PC-3 (cell line): ENCODE measurements around the gene UQCR11. TPM values are rescaled to one million over a fixed set of nuclear protein-coding genes. Genes with fewer than 3 reads are reported as not detected.

ENCODE experiments used
- ATAC-seq: fragments of 200-7000 bp; cut with Tn5 transposase; 2 replicates; pipeline ENCODE4 v1.9.1; 2020; ENCODE audit warnings: mild to moderate bottlenecking, moderate library complexity
- BruUV-seq: library from RNA; stranded (reverse); fragments of 400-500 nt; replicated peaks from 2 replicates; lab custom pipeline; 2021; lab: Mats Ljungman, UMichigan
- CTCF ChIA-PET: fragments of 300-600 bp; sonication (Branson Sonifier 250); formaldehyde crosslinking; loops from one replicate; lab custom pipeline; 2022; ENCODE audit warnings: antibody characterized with exemption; lab: Charles Lee
- POLR2A ChIA-PET: fragments of 300-600 bp; sonication (Branson Sonifier 250); formaldehyde crosslinking; loops from one replicate; lab custom pipeline; 2022; ENCODE audit warnings: antibody characterized with exemption; ENCODE audit not compliant: unreplicated experiment; lab: Charles Lee
- DNase-seq: peaks from one replicate; pipeline ENCODE4 v3.0.0-alpha.2; 2015
- H2AFZ ChIP-seq: fragments of 300-600 bp; sonication (generic); 2 replicates; pipeline ENCODE4 v1.6.0; 2016; ENCODE audit warnings: antibody characterized with exemption, low read length
- H3F3A ChIP-seq: fragments of 300-600 bp; sonication (generic); one replicate; pipeline ENCODE4 v1.6.0; 2017; ENCODE audit warnings: antibody characterized with exemption, low read length, control low read depth, mild to moderate bottlenecking; ENCODE audit not compliant: unreplicated experiment
- H3K27ac ChIP-seq: fragments of 300-600 bp; sonication (generic); 2 replicates; pipeline ENCODE4 v1.5.1; 2016; ENCODE audit warnings: mild to moderate bottlenecking, low read length
- H3K27me3 ChIP-seq: fragments of 300-600 bp; sonication (generic); 2 replicates; pipeline ENCODE4 v1.6.1; 2016; ENCODE audit warnings: low read length, mixed read lengths
- H3K36me3 ChIP-seq: fragments of 300-600 bp; sonication (generic); 2 replicates; pipeline ENCODE4 v1.6.1; 2016; ENCODE audit warnings: low read depth, mixed run types, low read length, mixed read lengths
- H3K4me1 ChIP-seq: fragments of 300-600 bp; sonication (generic); 2 replicates; pipeline ENCODE4 v1.5.1; 2016; ENCODE audit warnings: low read length; ENCODE audit not compliant: insufficient read depth
- H3K4me2 ChIP-seq: fragments of 300-600 bp; sonication (generic); 2 replicates; pipeline ENCODE4 v1.6.0; 2016; ENCODE audit warnings: low read length
- H3K4me3 ChIP-seq: fragments of 300-600 bp; sonication (generic); 2 replicates; pipeline ENCODE4 v1.5.1; 2016; ENCODE audit warnings: mild to moderate bottlenecking, low read length, mixed read lengths
- H3K79me2 ChIP-seq: fragments of 300-600 bp; sonication (generic); 2 replicates; pipeline ENCODE4 v1.6.1; 2017; ENCODE audit warnings: low read length, mixed read lengths
- H3K9ac ChIP-seq: fragments of 300-600 bp; sonication (generic); 2 replicates; pipeline ENCODE4 v1.6.0; 2016; ENCODE audit warnings: mild to moderate bottlenecking, low read length
- H3K9me2 ChIP-seq: fragments of 300-600 bp; sonication (generic); replicated peaks from 2 replicates; pipeline ENCODE4 v1.6.1; 2016; ENCODE audit warnings: mixed run types, low read length, mixed read lengths
- H3K9me3 ChIP-seq: fragments of 300-600 bp; sonication (generic); 2 replicates; pipeline ENCODE4 v1.6.1; 2016; ENCODE audit warnings: low read length, mixed read lengths
- H4K20me1 ChIP-seq: fragments of 300-600 bp; sonication (generic); 2 replicates; pipeline ENCODE4 v1.6.1; 2016; ENCODE audit warnings: low read length, mixed read lengths
- CTCF ChIP-seq: fragments of 300-600 bp; sonication (generic); conservative IDR thresholded peaks from 2 replicates; pipeline ENCODE4 v1.5.1; 2017; ENCODE audit warnings: antibody characterized with exemption, low read depth, mild to moderate bottlenecking, low read length
- EZH2 ChIP-seq: fragments of 300-600 bp; sonication (generic); IDR thresholded peaks from one replicate; pipeline ENCODE4 v1.6.1; 2017; ENCODE audit warnings: antibody characterized with exemption, mild to moderate bottlenecking, low read length; ENCODE audit not compliant: unreplicated experiment
- EZH2phosphoT487 ChIP-seq: fragments of 300-600 bp; sonication (generic); IDR thresholded peaks from 2 replicates; pipeline ENCODE4 v1.6.1; 2018; ENCODE audit warnings: mild to moderate bottlenecking, antibody characterized with exemption, low read length, borderline replicate concordance
- intact Hi-C: fragments of 100-400 bp; cut with micrococcal nuclease; formaldehyde crosslinking; loops from 2 replicates; pipeline ENCODE4 v1.9.0; 2023
- total RNA-seq: library from RNA; depleted of rRNA; stranded (reverse); fragments of >200 nt; gene quantifications from 2 replicates; pipeline ENCODE4 v1.2.3, GENCODE V29; 2014

UQCR11 gene
- total RNA-seq, 1 experiment from 2014 or later: 148 TPM

GRCh38 chr19:1648459-1648849 is 43.2 kb upstream of the UQCR11 start:
- H2AFZ ChIP-seq: no peak overlapping the region
- TF ChIP-seq CTCF (no peak), EZH2 (no peak), EZH2phosphoT487 (no peak)
- H3F3A ChIP-seq: no peaks in the 10 kb centered on the region
- ChIA-PET POLR2A (no interaction called here), CTCF (no interaction called here)
- H4K20me1 ChIP-seq: no peaks in the 10 kb centered on the region
- DNase-seq (no peak), ATAC-seq (no peak)
- no peak overlapping the region for H3K27ac ChIP-seq
- no peak overlapping the region for H3K4me2 ChIP-seq
- no peaks in the 10 kb centered on the region for H3K9me3 ChIP-seq
- intact Hi-C loops: no loop called here
- no TSS peak for BruUV-seq
- no peaks in the 10 kb centered on the region for H3K9me2 ChIP-seq
- peaks cover 29% of the 10 kb centered on the region for H3K79me2 ChIP-seq
- no peaks in the 10 kb centered on the region for H3K4me1 ChIP-seq
- H3K4me3 ChIP-seq: no peak overlapping the region
- 0 out of 2 replicates have a peak, but pooled peaks cover 5% of the 10 kb centered on the region for H3K36me3 ChIP-seq
- no peak overlapping the region for H3K9ac ChIP-seq
- H3K27me3 ChIP-seq: no peaks in the 10 kb centered on the region

DNA sequence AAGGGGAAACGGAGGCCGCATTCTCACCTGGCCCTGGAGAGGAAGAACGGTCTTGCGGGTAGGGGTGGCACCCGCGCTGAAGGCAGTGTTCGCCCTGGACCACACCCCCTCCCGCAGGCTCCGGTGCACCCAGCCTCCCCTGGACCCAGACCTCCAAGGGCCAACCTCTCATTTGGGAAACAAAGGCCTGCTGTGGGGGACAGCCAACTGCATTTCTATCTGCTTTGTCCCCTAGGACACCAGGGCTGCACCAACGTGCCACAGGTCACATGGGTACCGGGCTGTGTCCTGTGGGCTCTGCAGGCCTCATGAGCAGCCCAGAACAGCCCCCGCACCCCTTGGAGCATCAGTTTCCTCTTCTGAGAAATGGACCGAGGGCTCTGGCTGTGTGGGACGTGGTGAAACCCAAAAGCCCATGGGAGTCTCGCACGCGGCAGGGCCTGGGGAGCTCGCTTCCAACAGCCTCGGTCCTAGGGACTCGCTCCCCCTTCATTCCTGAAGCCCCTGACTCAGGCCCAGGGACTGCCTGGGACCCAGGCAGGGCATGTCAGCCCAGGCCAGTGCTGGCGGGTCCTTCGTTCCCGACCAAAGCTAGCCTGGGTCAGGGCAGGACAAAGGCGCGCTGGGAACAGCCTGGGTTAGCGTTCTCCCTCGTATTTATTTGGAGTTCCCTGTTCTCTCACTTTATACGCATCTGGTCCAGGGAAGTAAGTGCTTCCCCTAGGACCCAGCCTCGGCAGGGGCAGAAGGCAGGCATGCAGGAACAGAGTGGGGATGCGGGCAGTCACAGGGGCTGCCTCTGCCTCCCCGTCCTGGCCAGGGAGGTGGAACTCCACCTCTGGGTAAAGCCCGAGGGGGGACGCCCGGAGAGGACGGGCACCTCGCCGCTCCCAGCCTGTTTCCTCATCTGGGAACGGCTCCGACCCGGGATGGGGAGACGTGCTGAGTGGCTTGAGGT is 42.5 kb upstream of the UQCR11 start:
- H3K9me2 ChIP-seq: no peaks in the 10 kb centered on the region
- no peaks in the 10 kb centered on the region for H3K27me3 ChIP-seq
- H3K9ac ChIP-seq: no peak overlapping the region
- ATAC-seq: no peak
- no TSS peak for BruUV-seq
- peaks cover 29% of the 10 kb centered on the region for H3K79me2 ChIP-seq
- intact Hi-C loops: no loop called here
- H3K27ac ChIP-seq: no peak overlapping the region
- H3K36me3 ChIP-seq: 0 out of 2 replicates have a peak, but pooled peaks cover 5% of the 10 kb centered on the region
- DNase-seq: no peak
- POLR2A ChIA-PET: no interaction called here
- no peak overlapping the region for H3K4me2 ChIP-seq
- no peak for TF ChIP-seq CTCF
- no peak for TF ChIP-seq EZH2
- TF ChIP-seq EZH2phosphoT487: no peak
- CTCF ChIA-PET: no interaction called here
- H2AFZ ChIP-seq: no peak overlapping the region
- H3K4me1 ChIP-seq: no peaks in the 10 kb centered on the region
- H3K9me3 ChIP-seq: no peaks in the 10 kb centered on the region
- H4K20me1 ChIP-seq: no peaks in the 10 kb centered on the region
- no peak overlapping the region for H3K4me3 ChIP-seq
- H3F3A ChIP-seq: no peaks in the 10 kb centered on the region
